Measurements from ENCODE around the gene RAB27A.

GRCh38 chr15:55195996-55196395 is 93.6 kb downstream of the RAB27A start:
- TF ChIP-seq CTCF (IDR thresholded peaks at IDR 0.05) (no peak), POLR2A (IDR thresholded peaks at IDR 0.05) (no peak)

All from gastroesophageal sphincter (tissue), 3 donors.